Gastrocnemius medialis (tissue), 4 donors: ENCODE results near the gene DPP4. TPM values are rescaled to one million over a fixed set of nuclear protein-coding genes. Genes with fewer than 3 reads are reported as not detected.
"Not testable (repeated sequence)": the region's sequence is repeated elsewhere in the genome, so short reads cannot be mapped to it uniquely, and the experiment has no call there.

Experiments
- ATAC-seq, 2 donors: fragments of 150-250 bp; one replicate each; pipeline ENCODE4 v1.9.1; 2016
- DNase-seq, 2 donors: peaks; one replicate each; pipeline ENCODE4 v3.0.0-alpha.2; 2019
- H3K27ac ChIP-seq, 4 donors: fragments of 200-600 bp; sonication (generic); 1 replicate in 1 of 4; 2 replicates in 3 of 4; pipeline ENCODE4 v1.5.1; 2016 to 2018; ENCODE audit warnings: mild to moderate bottlenecking in 2 of 4, moderate library complexity in 1 of 4
- H3K27me3 ChIP-seq, 3 donors: fragments of 200-600 bp; sonication (generic) in 2 of 3; 1 replicate in 1 of 3; 2 replicates in 2 of 3; pipeline versions ENCODE4 v1.5.1 to v1.6.0; 2016 to 2019; ENCODE audit warnings: mild to moderate bottlenecking in 1 of 3, moderate library complexity in 1 of 3
- H3K36me3 ChIP-seq, 2 donors: fragments of 200-600 bp; sonication (generic) in 1 of 2; one replicate each; pipeline ENCODE4 v1.5.1; 2017 to 2018
- H3K4me1 ChIP-seq, 2 donors: fragments of 200-600 bp; sonication (generic) in 1 of 2; one replicate each; pipeline ENCODE4 v1.5.1; 2016 to 2017; ENCODE audit warnings: mild to moderate bottlenecking in 2 of 2
- H3K4me3 ChIP-seq, 4 donors: fragments of 200-600 bp; sonication (generic) in 3 of 4; 1 replicate in 1 of 4; 2 replicates in 3 of 4; pipeline ENCODE4 v1.5.1; 2016 to 2019; ENCODE audit warnings: mild to moderate bottlenecking in 2 of 4
- H3K9me3 ChIP-seq, 3 donors: fragments of 200-600 bp; sonication (generic) in 2 of 3; 1 replicate in 1 of 3; 2 replicates in 2 of 3; pipeline ENCODE4 v1.5.1; 2016 to 2019
- POLR2A ChIP-seq, 2 donors: fragments of 450-650 bp; IDR thresholded peaks; one replicate each; pipeline ENCODE4 v1.6.1; 2017; ENCODE audit warnings: antibody characterized with exemption in 2 of 2, mild to moderate bottlenecking in 2 of 2, moderate library complexity in 2 of 2
- in situ Hi-C, 4 donors: fragments of 200-750 bp; cut with MboI; loops; one replicate each; pipeline versions ENCODE4 v1.15.0 to v1.8.0; 2017; ENCODE audit warnings: low sequenced_read_pairs in 4 of 4
- intact Hi-C: fragments of 100-400 bp; cut with DNase I; formaldehyde crosslinking; loops from one replicate; pipeline ENCODE4 v1.15.1; 2023; ENCODE audit warnings: low total_unique reads
- total RNA-seq, 4 donors: library from RNA; depleted of rRNA; stranded (reverse); fragments of >200 nt; gene quantifications; one replicate each; pipeline versions ENCODE4 v1.1.0 to v1.2.3, GENCODE V29; 2016
- TF ChIP-seq, protein P1 (sequence below), 5 experiments: fragments of 450-650 bp in 3 of 5; fragments of 200-600 bp in 2 of 5; sonication (generic) in 2 of 5; IDR thresholded peaks in 4 of 5; conservative IDR thresholded peaks in 1 of 5; 1 replicate in 4 of 5; 2 replicates in 1 of 5; pipeline ENCODE4 v1.5.1; 2016 to 2019; ENCODE audit warnings: antibody characterized with exemption in 5 of 5, mild to moderate bottlenecking in 3 of 5, moderate library complexity in 3 of 5

The DPP4 gene
- total RNA-seq, 4 donors from 2014 or later = 2.2 to 7.9 (median 3.7) TPM

DNA sequence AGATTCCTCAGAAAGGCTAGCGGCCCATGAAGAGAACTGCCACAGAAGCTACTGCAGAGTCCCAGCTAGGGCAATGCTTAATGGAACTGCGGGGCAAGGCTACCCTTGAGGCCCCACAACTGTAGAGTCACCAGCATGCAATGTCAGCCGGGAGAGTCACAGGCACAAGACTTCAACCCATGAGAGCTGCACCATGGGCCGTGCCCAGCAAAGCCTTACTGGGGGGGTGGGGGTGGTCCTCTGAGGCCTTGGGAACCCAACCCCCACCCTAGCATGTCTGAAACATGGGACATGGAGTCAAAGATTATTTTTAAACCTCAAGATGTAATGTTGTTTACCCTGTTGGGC, 20.2 kb downstream of the DPP4 start:
- no peaks in the 10 kb centered on the region for H3K4me1 ChIP-seq
- ATAC-seq = no peak
- in situ Hi-C loops = no loop called here
- no peak overlapping the region for H3K27ac ChIP-seq
- no peaks in the 10 kb centered on the region for H3K36me3 ChIP-seq
- TF ChIP-seq, protein P1, sequence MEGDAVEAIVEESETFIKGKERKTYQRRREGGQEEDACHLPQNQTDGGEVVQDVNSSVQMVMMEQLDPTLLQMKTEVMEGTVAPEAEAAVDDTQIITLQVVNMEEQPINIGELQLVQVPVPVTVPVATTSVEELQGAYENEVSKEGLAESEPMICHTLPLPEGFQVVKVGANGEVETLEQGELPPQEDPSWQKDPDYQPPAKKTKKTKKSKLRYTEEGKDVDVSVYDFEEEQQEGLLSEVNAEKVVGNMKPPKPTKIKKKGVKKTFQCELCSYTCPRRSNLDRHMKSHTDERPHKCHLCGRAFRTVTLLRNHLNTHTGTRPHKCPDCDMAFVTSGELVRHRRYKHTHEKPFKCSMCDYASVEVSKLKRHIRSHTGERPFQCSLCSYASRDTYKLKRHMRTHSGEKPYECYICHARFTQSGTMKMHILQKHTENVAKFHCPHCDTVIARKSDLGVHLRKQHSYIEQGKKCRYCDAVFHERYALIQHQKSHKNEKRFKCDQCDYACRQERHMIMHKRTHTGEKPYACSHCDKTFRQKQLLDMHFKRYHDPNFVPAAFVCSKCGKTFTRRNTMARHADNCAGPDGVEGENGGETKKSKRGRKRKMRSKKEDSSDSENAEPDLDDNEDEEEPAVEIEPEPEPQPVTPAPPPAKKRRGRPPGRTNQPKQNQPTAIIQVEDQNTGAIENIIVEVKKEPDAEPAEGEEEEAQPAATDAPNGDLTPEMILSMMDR (IDR thresholded peaks at IDR 0.05 in 4 of 5, conservative IDR thresholded peaks at IDR 0.05 in 1 of 5) = no peak
- no peak for TF ChIP-seq POLR2A (IDR thresholded peaks at IDR 0.05)
- no peak overlapping the region for H3K4me3 ChIP-seq
- no peaks in the 10 kb centered on the region for H3K27me3 ChIP-seq
- H3K9me3 ChIP-seq = no peaks in the 10 kb centered on the region
- intact Hi-C loops = no loop called here
- no peak for DNase-seq

DNA sequence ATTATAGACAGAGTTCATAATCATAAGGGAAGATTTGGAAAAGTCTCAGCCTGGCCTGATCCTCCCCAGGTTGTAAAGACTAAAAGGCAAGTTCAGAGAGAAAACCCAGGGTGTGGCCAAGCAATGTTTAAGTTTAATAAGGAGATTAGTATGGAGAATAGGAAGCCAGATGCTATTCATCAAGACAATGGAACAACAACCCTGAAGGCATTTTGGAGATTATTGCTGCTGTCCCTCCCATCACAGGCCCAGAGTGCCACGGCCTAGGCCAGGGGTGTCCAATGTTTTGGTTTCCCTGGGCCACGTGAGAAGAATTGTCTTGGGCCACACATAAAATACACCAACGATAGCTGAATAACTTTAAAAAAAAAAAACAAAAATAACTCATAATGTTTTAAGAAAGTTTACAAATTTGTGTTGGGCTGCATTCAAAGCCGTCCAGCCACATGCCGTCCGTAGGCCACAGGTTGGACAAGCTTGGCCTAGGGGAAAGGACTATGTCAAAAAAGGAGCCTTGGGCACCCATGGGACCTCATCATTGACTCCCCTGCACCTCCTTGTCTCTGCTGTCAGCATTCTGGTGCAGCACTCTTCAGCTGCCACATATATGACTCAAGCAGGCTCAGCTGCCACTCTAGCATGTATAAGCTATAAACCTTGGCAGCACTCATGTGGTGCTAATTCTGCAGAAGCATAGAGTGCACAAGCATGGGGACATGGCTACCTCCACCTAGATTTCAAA, 20.8 kb downstream of the DPP4 start:
- no peak for TF ChIP-seq POLR2A (IDR thresholded peaks at IDR 0.05)
- TF ChIP-seq, protein P1 (IDR thresholded peaks at IDR 0.05 in 4 of 5, conservative IDR thresholded peaks at IDR 0.05 in 1 of 5) = no peak
- ATAC-seq = no peak
- no peaks in the 10 kb centered on the region for H3K4me1 ChIP-seq
- H3K9me3 ChIP-seq = no peaks in the 10 kb centered on the region
- intact Hi-C loops = no loop called here
- H3K27me3 ChIP-seq = no peaks in the 10 kb centered on the region
- no peak overlapping the region for H3K4me3 ChIP-seq
- H3K36me3 ChIP-seq = no peaks in the 10 kb centered on the region
- DNase-seq = no peak
- in situ Hi-C loops = no loop called here
- no peak overlapping the region for H3K27ac ChIP-seq

DNA sequence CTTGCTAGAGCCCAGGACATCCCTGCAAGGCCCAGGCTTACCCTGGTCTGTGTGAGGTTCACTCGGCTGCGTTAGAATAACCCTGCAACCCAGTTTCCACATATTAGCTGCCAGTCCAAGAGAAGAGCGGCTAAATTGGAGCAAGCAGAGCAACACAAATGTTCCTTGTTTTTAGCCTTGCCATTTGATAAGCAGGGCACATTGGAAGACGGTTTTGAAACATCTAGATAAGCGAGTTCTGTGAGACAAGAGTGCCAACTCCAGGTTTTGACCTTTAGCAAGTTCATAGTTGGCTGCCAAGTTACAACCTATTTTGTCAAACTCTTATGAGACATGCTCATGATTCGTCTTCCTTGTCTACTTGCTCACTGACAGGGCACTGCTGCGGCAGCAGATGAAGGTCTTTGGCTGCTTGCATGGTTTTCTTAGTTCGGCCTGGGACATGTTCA, 23.5 kb downstream of the DPP4 start:
- Histone ChIP-seq H3K4me3 (no peak overlapping the region), H3K27ac (no peak overlapping the region), H3K4me1 (no peaks in the 10 kb centered on the region), H3K9me3 (no peaks in the 10 kb centered on the region), H3K36me3 (no peaks in the 10 kb centered on the region), H3K27me3 (no peaks in the 10 kb centered on the region)
- TF ChIP-seq, protein P1 (IDR thresholded peaks at IDR 0.05 in 4 of 5, conservative IDR thresholded peaks at IDR 0.05 in 1 of 5) = no peak
- TF ChIP-seq POLR2A (IDR thresholded peaks at IDR 0.05) = no peak
- ATAC-seq (no peak), DNase-seq (no peak)
- in situ Hi-C loops = no loop called here
- intact Hi-C loops = no loop called here

DNA sequence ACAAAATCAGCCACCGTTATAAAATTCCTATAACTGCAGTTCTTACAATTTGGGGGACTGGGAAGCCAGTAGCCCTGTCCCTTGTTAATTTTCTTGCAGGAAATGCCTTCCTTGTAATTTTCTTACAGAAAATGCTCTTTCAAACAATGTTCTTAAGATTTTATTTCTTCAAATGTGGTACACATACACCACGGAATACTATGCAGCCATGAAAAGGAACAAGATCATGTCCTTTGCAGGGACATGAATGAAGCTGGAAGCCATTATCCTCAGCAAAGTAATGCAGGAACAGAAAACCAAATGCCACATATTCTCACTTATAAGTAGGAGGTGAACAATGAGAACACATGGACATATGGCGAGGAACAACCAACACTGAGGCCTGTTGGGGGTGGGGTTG, 24.9 kb downstream of the DPP4 start:
- H3K4me3 ChIP-seq, DNase-seq, H3K4me1 ChIP-seq, H3K36me3 ChIP-seq, ATAC-seq, H3K27ac ChIP-seq, intact Hi-C loops, H3K9me3 ChIP-seq, in situ Hi-C loops, H3K27me3 ChIP-seq: not testable (repeated sequence)

DNA sequence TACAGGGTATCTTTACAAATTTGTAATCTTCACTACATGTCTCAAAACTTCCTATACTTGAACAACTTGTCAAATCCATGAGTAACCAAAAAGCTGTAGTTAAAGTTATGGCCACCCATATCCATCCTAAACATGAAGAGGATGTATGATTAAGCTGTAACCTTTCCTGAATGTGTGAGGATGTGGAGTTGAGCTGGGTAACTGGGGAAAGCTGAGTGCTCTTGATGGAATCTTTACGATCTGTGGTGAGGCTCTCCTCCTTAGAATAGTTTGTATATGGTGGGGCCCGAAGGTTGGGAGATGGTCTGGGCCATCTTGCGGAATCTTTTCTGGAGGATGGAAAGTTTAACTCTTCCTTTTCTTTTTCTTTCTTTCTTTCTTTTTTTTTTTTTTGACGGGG, 29.4 kb downstream of the DPP4 start:
- H3K36me3 ChIP-seq = no peaks in the 10 kb centered on the region
- no peak for DNase-seq
- intact Hi-C loops (no loop called here), in situ Hi-C loops (no loop called here)
- ATAC-seq = no peak
- H3K9me3 ChIP-seq = no peaks in the 10 kb centered on the region
- H3K27ac ChIP-seq = no peak overlapping the region
- H3K4me3 ChIP-seq = no peak overlapping the region
- TF ChIP-seq, protein P1 (IDR thresholded peaks at IDR 0.05 in 4 of 5, conservative IDR thresholded peaks at IDR 0.05 in 1 of 5) = no peak
- no peak for TF ChIP-seq POLR2A (IDR thresholded peaks at IDR 0.05)
- no peaks in the 10 kb centered on the region for H3K27me3 ChIP-seq
- no peaks in the 10 kb centered on the region for H3K4me1 ChIP-seq
